Keratinocyte (primary cell): ENCODE results near the gene MYORG. TPM values are rescaled to one million over a fixed set of nuclear protein-coding genes. Genes with fewer than 3 reads are reported as not detected.

ENCODE experiments used
- DNase-seq: peaks from one replicate; pipeline ENCODE4 v3.0.0-alpha.2; 2011; ENCODE audit warnings: low read depth, missing footprints, low spot score
- FAIRE-seq: peaks from 2 replicates; lab custom pipeline; 2011; peaks lifted over from hg19 to GRCh38; lab: Jason Lieb, UNC
- H2AFZ ChIP-seq: 2 replicates; pipeline ENCODE4 v1.6.0; 2012; ENCODE audit warnings: low read length, control low read depth, inconsistent platforms; ENCODE audit not compliant: control insufficient read depth
- H3K27ac ChIP-seq: 2 replicates; pipeline ENCODE4 v1.5.1; 2011; ENCODE audit warnings: low read length; ENCODE audit not compliant: control insufficient read depth, insufficient read depth
- H3K27me3 ChIP-seq: 3 replicates; pipeline ENCODE4 v1.6.0; 2011; ENCODE audit warnings: low read length; ENCODE audit not compliant: control insufficient read depth, insufficient read depth; ENCODE audit errors: extremely low read depth
- H3K36me3 ChIP-seq, 2 experiments: 2 replicates in 1 of 2; 3 replicates in 1 of 2; pipeline ENCODE4 v1.5.1; 2011; ENCODE audit warnings: low read length in 2 of 2, mild to moderate bottlenecking in 1 of 2; ENCODE audit not compliant: control insufficient read depth in 2 of 2, insufficient read depth in 2 of 2; ENCODE audit errors: extremely low read depth in 1 of 2
- H3K4me1 ChIP-seq: 3 replicates; pipeline ENCODE4 v1.5.1; 2011; ENCODE audit warnings: low read length; ENCODE audit not compliant: control insufficient read depth, insufficient read depth; ENCODE audit errors: extremely low read depth
- H3K4me2 ChIP-seq: 3 replicates; pipeline ENCODE4 v1.6.0; 2011; ENCODE audit warnings: low read depth, low read length; ENCODE audit not compliant: control insufficient read depth, insufficient read depth; ENCODE audit errors: extremely low read depth
- H3K4me3 ChIP-seq, 3 experiments: fragments of 200-600 bp in 1 of 3; sonication (generic) in 1 of 3; 2 replicates in 2 of 3; 3 replicates in 1 of 3; pipeline ENCODE4 v1.5.1; 2011 to 2016; ENCODE audit warnings: low read length in 3 of 3, mild to moderate bottlenecking in 3 of 3, control low read depth in 2 of 3, inconsistent platforms in 1 of 3, low read depth in 1 of 3, mixed read lengths in 1 of 3, mixed run types in 1 of 3, moderate library complexity in 1 of 3; ENCODE audit not compliant: control insufficient read depth in 2 of 3, insufficient read depth in 2 of 3; ENCODE audit errors: extremely low read depth in 1 of 3
- H3K79me2 ChIP-seq: 2 replicates; pipeline ENCODE4 v1.6.0; 2012; ENCODE audit warnings: low read length; ENCODE audit not compliant: control insufficient read depth, insufficient read depth
- H3K9ac ChIP-seq: 3 replicates; pipeline ENCODE4 v1.6.0; 2011; ENCODE audit warnings: low read length; ENCODE audit not compliant: control insufficient read depth, insufficient read depth; ENCODE audit errors: extremely low read depth
- H3K9me1 ChIP-seq: 3 replicates; pipeline ENCODE4 v1.6.0; 2011; ENCODE audit warnings: low read length; ENCODE audit not compliant: control insufficient read depth, insufficient read depth; ENCODE audit errors: extremely low read depth
- H3K9me3 ChIP-seq: 2 replicates; pipeline ENCODE4 v1.5.1; 2012; ENCODE audit warnings: low read depth, low read length; ENCODE audit not compliant: control insufficient read depth
- H4K20me1 ChIP-seq: 3 replicates; pipeline ENCODE4 v1.6.0; 2011; ENCODE audit warnings: low read length; ENCODE audit not compliant: control insufficient read depth, insufficient read depth; ENCODE audit errors: extremely low read depth
- EZH2 ChIP-seq: IDR thresholded peaks from one replicate; pipeline ENCODE4 v1.6.1; 2012; ENCODE audit warnings: inconsistent platforms, mild to moderate bottlenecking, low read length, moderate library complexity
- dilution Hi-C: fragments of 300-500 bp; cut with MboI; formaldehyde crosslinking; loops from one replicate; pipeline ENCODE4 v1.7.0; 2020; ENCODE audit warnings: low sequenced_read_pairs; ENCODE audit not compliant: extremely low pct_ligation_motif_present
- polyA plus RNA-seq, 5 experiments: library from polyadenylated mRNA; depleted of rRNA in 3 of 5; stranded (reverse) in 3 of 5; stranded (forward) in 1 of 5; unstranded in 1 of 5; fragments of >200 nt; gene quantifications; 1 replicate in 1 of 5; 2 replicates in 3 of 5; 3 replicates in 1 of 5; pipeline versions ENCODE4 v1.2.1 to v1.2.3, GENCODE V29; 2011 to 2012; ENCODE audit warnings: missing spikeins in 2 of 5, low read depth in 1 of 5, low replicate concordance in 1 of 5
- TF ChIP-seq, protein P1 (sequence below), 3 experiments: IDR thresholded peaks in 1 of 3; conservative IDR thresholded peaks in 1 of 3; optimal IDR thresholded peaks in 1 of 3; 2 replicates in 2 of 3; 3 replicates in 1 of 3; pipeline versions ENCODE3 to v1.5.1; 2011; ENCODE audit warnings: low read length in 3 of 3, mild to moderate bottlenecking in 3 of 3, moderate library complexity in 2 of 3, control low read depth in 1 of 3, inconsistent platforms in 1 of 3; ENCODE audit not compliant: insufficient read depth in 2 of 3; ENCODE audit errors: extremely low read depth in 1 of 3

Gene MYORG
- polyA plus RNA-seq, 1 donor (not counting 4 experiments of a cell fraction or from before 2014, with no cell fraction given) = 3.1 TPM

DNA sequence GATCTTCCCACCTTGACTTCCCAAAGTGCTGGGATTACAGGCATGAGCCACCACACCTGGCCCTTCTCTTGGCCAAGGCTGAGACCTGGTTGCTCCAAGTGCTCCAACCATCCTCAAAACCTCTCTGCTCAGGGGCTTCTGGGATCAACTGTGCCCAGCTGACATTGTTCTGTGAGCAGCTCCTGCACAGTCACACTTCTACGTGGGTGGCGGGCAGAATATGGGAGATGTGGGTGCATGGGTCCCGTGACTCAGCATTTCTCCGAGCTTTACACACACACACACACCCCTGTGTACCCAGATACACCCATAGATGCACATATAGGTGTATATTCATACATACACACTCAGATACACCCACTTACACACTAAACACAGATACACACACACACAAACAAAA, 10.5 kb upstream of the MYORG start:
- TF ChIP-seq EZH2 = no peak
- TF ChIP-seq, protein P1, sequence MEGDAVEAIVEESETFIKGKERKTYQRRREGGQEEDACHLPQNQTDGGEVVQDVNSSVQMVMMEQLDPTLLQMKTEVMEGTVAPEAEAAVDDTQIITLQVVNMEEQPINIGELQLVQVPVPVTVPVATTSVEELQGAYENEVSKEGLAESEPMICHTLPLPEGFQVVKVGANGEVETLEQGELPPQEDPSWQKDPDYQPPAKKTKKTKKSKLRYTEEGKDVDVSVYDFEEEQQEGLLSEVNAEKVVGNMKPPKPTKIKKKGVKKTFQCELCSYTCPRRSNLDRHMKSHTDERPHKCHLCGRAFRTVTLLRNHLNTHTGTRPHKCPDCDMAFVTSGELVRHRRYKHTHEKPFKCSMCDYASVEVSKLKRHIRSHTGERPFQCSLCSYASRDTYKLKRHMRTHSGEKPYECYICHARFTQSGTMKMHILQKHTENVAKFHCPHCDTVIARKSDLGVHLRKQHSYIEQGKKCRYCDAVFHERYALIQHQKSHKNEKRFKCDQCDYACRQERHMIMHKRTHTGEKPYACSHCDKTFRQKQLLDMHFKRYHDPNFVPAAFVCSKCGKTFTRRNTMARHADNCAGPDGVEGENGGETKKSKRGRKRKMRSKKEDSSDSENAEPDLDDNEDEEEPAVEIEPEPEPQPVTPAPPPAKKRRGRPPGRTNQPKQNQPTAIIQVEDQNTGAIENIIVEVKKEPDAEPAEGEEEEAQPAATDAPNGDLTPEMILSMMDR (optimal IDR thresholded peaks at IDR 0.05 in 1 of 3, IDR thresholded peaks at IDR 0.05 in 1 of 3, conservative IDR thresholded peaks at IDR 0.05 in 1 of 3; ENCODE audit: extremely low read depth in 1 of 3, insufficient read depth in 2 of 3, low read length in 3 of 3) = no peak
- no peak for FAIRE-seq

DNA sequence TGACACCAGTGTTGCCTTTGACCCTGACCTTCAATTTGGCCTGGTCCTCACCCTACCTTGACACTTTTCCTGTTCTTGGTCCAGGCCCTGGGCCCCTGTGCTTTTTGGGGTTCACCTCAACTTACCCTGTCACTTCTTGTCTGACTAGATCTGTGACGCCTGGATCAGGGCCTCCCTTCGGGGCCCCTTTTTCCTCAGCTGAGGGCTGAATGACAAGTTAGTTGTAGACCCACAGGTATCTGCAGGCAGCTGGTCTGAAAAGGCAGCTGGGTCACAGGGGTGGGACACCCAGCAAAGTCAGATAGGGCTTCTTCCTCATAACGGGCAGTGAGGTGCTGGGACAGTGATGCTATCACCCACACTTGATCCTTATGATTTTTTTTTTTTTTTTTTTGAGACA, 10.0 kb upstream of the MYORG start:
- FAIRE-seq (no peak), DNase-seq (no peak)
- Histone ChIP-seq H3K9ac (no peak overlapping the region), H2AFZ (no peak overlapping the region), H3K4me3 (no peak overlapping the region), H3K9me3 (no peaks in the 10 kb centered on the region), H3K27ac (no peak overlapping the region), H3K4me1 (no peaks in the 10 kb centered on the region), H3K4me2 (no peak overlapping the region), H3K36me3 (no peaks in the 10 kb centered on the region), H3K27me3 (peaks cover 9% of the 10 kb centered on the region), H3K9me1 (no peaks in the 10 kb centered on the region), H4K20me1 (no peaks in the 10 kb centered on the region), H3K79me2 (no peaks in the 10 kb centered on the region)
- TF ChIP-seq, protein P1 (optimal IDR thresholded peaks at IDR 0.05 in 1 of 3, IDR thresholded peaks at IDR 0.05 in 1 of 3, conservative IDR thresholded peaks at IDR 0.05 in 1 of 3; ENCODE audit: extremely low read depth in 1 of 3, insufficient read depth in 2 of 3, low read length in 3 of 3) = no peak
- no peak for TF ChIP-seq EZH2
- dilution Hi-C loops = no loop called here

More for the DNA sequence above, 10.5 kb upstream of the MYORG start:
- Histone ChIP-seq H3K36me3 (no peaks in the 10 kb centered on the region), H3K4me2 (no peak overlapping the region), H3K79me2 (no peaks in the 10 kb centered on the region), H4K20me1 (no peaks in the 10 kb centered on the region), H3K27ac (no peak overlapping the region), H3K4me3 (no peak overlapping the region), H3K9ac (no peak overlapping the region), H3K9me1 (no peaks in the 10 kb centered on the region), H2AFZ (no peak overlapping the region), H3K4me1 (no peaks in the 10 kb centered on the region), H3K9me3 (no peaks in the 10 kb centered on the region), H3K27me3 (peaks cover 4% of the 10 kb centered on the region)
- dilution Hi-C loops = no loop called here
- DNase-seq = no peak
